HCT116 (cell line): ENCODE measurements around the gene FLYWCH1. TPM values are rescaled to one million over a fixed set of nuclear protein-coding genes. Genes with fewer than 3 reads are reported as not detected.

Experiments
- ATAC-seq: fragments of 200-7000 bp; cut with Tn5 transposase; 2 replicates; pipeline ENCODE4 v1.9.1; 2020; ENCODE audit warnings: mild to moderate bottlenecking, moderate library complexity
- BruUV-seq: library from RNA; stranded (reverse); fragments of 400-500 nt; replicated peaks from 2 replicates; lab custom pipeline; 2021; lab: Mats Ljungman, UMichigan
- CTCF ChIA-PET: fragments of 300-600 bp; sonication (Branson Sonifier 250); formaldehyde crosslinking; loops from one replicate; lab custom pipeline; 2021; ENCODE audit warnings: antibody characterized with exemption; lab: Charles Lee
- POLR2A ChIA-PET: fragments of 300-600, 350-600 bp; sonication (Branson Sonifier 250); formaldehyde crosslinking; loops from one replicate; lab custom pipeline; 2021; ENCODE audit warnings: antibody characterized with exemption; lab: Charles Lee
- RAD21 ChIA-PET, 2 experiments: fragments of 300-600 bp; sonication (Branson Sonifier 250); formaldehyde crosslinking; loops; one replicate each; lab custom pipeline; 2023; ENCODE audit warnings: low total read pairs in 2 of 2; ENCODE audit not compliant: uncharacterized antibody in 2 of 2, unreplicated experiment in 2 of 2, low non-redundant PET in 1 of 2; lab: Charles Lee
- DNase-seq: peaks from one replicate; pipeline ENCODE4 v3.0.0-alpha.2; 2010; ENCODE audit warnings: low read depth, low spot score
- H2AFZ ChIP-seq: fragments of 200-600 bp; shearing (Covaris generic), sonication (generic); 2 replicates; pipeline ENCODE4 v1.6.1; 2017; ENCODE audit warnings: low read depth, mixed run types, mixed read lengths, antibody characterized with exemption, low read length; ENCODE audit not compliant: poor library complexity, severe bottlenecking
- H3K27ac ChIP-seq: 2 replicates; pipeline ENCODE4 v1.5.1; 2012; ENCODE audit warnings: low read depth, low read length
- H3K27me3 ChIP-seq: fragments of 200-600 bp; sonication (generic); 2 replicates; pipeline ENCODE4 v1.6.1; 2016; ENCODE audit warnings: mixed run types, low read length, mixed read lengths; ENCODE audit not compliant: insufficient read depth
- H3K36me3 ChIP-seq, 2 experiments: fragments of 200-500 bp in 1 of 2; fragments of 200-600 bp in 1 of 2; sonication (Bioruptor generic) in 1 of 2; sonication (generic) in 1 of 2; 2 replicates each; pipeline versions ENCODE4 v1.5.1 to v1.6.1; 2014 to 2016; ENCODE audit warnings: low read length in 2 of 2, inconsistent platforms in 1 of 2, mixed read lengths in 1 of 2, mixed run types in 1 of 2; ENCODE audit not compliant: insufficient read depth in 2 of 2, control insufficient read depth in 1 of 2
- H3K4me1 ChIP-seq, 2 experiments: fragments of 200-600 bp in 1 of 2; sonication (generic) in 1 of 2; 2 replicates each; pipeline versions ENCODE4 v1.5.1 to v1.6.1; 2012 to 2017; ENCODE audit warnings: low read length in 2 of 2, inconsistent platforms in 1 of 2, mild to moderate bottlenecking in 1 of 2, mixed read lengths in 1 of 2, mixed run types in 1 of 2, moderate library complexity in 1 of 2; ENCODE audit not compliant: insufficient read depth in 2 of 2, control insufficient read depth in 1 of 2
- H3K4me2 ChIP-seq: fragments of 200-600 bp; sonication (generic); 2 replicates; pipeline ENCODE4 v1.6.1; 2017; ENCODE audit warnings: mixed run types, low read length, mixed read lengths
- H3K4me3 ChIP-seq, 2 experiments: fragments of 200-600 bp in 1 of 2; sonication (generic) in 1 of 2; replicated peaks in 1 of 2; 2 replicates each; pipeline ENCODE4 v1.5.1; 2011 to 2016; ENCODE audit warnings: low read length in 2 of 2, control low read depth in 1 of 2, low read depth in 1 of 2, mild to moderate bottlenecking in 1 of 2, mixed read lengths in 1 of 2, mixed run types in 1 of 2
- H3K79me2 ChIP-seq: fragments of 200-600 bp; sonication (generic); 2 replicates; pipeline ENCODE4 v1.6.1; 2017; ENCODE audit warnings: mild to moderate bottlenecking, mixed run types, low read length, moderate library complexity, mixed read lengths; ENCODE audit not compliant: insufficient read depth
- H3K9ac ChIP-seq: fragments of 200-600 bp; sonication (generic); 2 replicates; pipeline ENCODE4 v1.6.1; 2016; ENCODE audit warnings: low read length, mixed read lengths
- H3K9me2 ChIP-seq: fragments of 200-600 bp; sonication (generic), shearing (Covaris generic); 2 replicates; pipeline ENCODE4 v1.6.1; 2017; ENCODE audit warnings: mixed run types, mild to moderate bottlenecking, moderate library complexity; ENCODE audit not compliant: insufficient read depth
- H3K9me3 ChIP-seq, 2 experiments: fragments of 200-500 bp in 1 of 2; fragments of 200-600 bp in 1 of 2; sonication (Bioruptor generic) in 1 of 2; sonication (generic) in 1 of 2; 2 replicates each; pipeline ENCODE4 v1.6.1; 2014 to 2017; ENCODE audit warnings: low read length in 2 of 2, mixed read lengths in 2 of 2, inconsistent platforms in 1 of 2, low read depth in 1 of 2, mild to moderate bottlenecking in 1 of 2, mixed run types in 1 of 2, moderate library complexity in 1 of 2; ENCODE audit not compliant: control insufficient read depth in 1 of 2, insufficient read depth in 1 of 2
- H4K20me1 ChIP-seq: fragments of 200-600 bp; sonication (generic), shearing (Covaris generic); 2 replicates; pipeline ENCODE4 v1.6.1; 2017; ENCODE audit warnings: mixed run types, mild to moderate bottlenecking, moderate library complexity; ENCODE audit not compliant: insufficient read depth
- POLR2AphosphoS5 ChIP-seq: IDR thresholded peaks from 2 replicates; pipeline ENCODE4 v1.6.1; 2011; ENCODE audit warnings: mild to moderate bottlenecking, low read depth, low read length, moderate library complexity
- TCF7L2 ChIP-seq: IDR thresholded peaks from 2 replicates; pipeline ENCODE4 v1.7.0; 2011; ENCODE audit warnings: borderline replicate concordance, inconsistent platforms; ENCODE audit not compliant: insufficient read depth, insufficient read length; ENCODE audit errors: extremely low read depth
- intact Hi-C: fragments of 100-400 bp; cut with micrococcal nuclease; formaldehyde crosslinking; loops from 2 replicates; pipeline ENCODE4 v1.10.0; 2022
- total RNA-seq: library from RNA; stranded (reverse); gene quantifications from one replicate; pipeline ENCODE4 v1.2.1, GENCODE V29; 2021; ENCODE audit not compliant: unreplicated experiment
- TF ChIP-seq, protein P1 (sequence below), 3 experiments: fragments of 200-600 bp in 1 of 3; sonication (generic) in 1 of 3; IDR thresholded peaks in 2 of 3; conservative IDR thresholded peaks in 1 of 3; 2 replicates each; pipeline ENCODE4 v1.5.1; 2012 to 2017; ENCODE audit warnings: low read depth in 2 of 3, low read length in 2 of 3, antibody characterized with exemption in 1 of 3, borderline replicate concordance in 1 of 3, control low read depth in 1 of 3, mild to moderate bottlenecking in 1 of 3, mixed read lengths in 1 of 3, mixed run types in 1 of 3, moderate library complexity in 1 of 3; ENCODE audit not compliant: insufficient read depth in 1 of 3

FLYWCH1 gene
- total RNA-seq, 1 experiment from 2014 or later, result 66.6 TPM

DNA sequence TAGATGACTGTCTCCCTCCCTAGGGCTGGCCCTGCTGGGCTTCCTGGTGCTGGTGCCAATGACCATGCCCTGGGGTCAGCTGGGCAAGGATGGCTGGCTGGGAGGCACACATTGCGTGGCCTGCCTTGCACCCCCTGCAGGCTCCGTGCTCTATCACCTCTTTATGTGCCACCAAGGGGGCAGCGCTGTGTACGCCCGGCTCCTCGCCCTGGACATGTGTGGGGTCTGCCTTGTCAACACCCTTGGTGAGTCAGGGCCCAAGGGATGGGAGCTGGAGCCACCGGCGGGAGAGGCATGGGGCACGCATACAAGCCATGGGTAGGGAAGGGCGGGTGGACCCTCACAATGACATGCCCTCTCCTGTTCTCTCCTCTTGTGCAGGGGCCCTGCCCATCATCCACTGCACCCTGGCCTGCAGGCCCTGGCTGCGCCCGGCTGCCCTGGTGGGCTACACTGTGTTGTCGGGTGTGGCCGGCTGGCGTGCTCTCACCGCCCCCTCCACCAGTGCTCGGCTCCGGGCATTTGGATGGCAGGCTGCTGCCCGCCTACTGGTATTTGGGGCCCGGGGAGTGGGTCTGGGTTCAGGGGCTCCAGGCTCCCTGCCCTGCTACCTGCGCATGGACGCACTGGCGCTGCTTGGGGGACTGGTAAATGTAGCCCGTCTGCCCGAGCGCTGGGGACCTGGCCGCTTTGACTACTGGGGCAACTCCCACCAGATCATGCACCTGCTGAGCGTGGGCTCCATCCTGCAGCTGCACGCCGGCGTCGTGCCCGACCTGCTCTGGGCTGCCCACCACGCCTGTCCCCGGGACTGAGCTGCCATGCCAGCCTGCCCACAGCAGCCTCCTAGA is 59.6 kb downstream of the FLYWCH1 start:
- CTCF ChIA-PET, result interaction anchor here (1.1 kb wide), 1 partner anchor 186 kb away, joined by 3 read pairs; no protein-coding TSS in a partner anchor
- RAD21 ChIA-PET, result no interaction called here
- H3K27me3 ChIP-seq, result no peaks in the 10 kb centered on the region
- peaks cover 11 to 40% of the 10 kb centered on the region in 2 experiments for H3K4me1 ChIP-seq
- H2AFZ ChIP-seq, result no peak overlapping the region
- POLR2A ChIA-PET, result interaction anchor here (0.9 to 1.0 kb wide), 2 partner anchors 10 to 12 kb away, joined by 3 read pairs; no protein-coding TSS in a partner anchor
- peaks cover 5 to 24% of the 10 kb centered on the region in 2 experiments; a peak in 3 of 4 replicates for H3K36me3 ChIP-seq
- intact Hi-C loops, result no loop called here
- peak overlapping the region; percentile 66 to 79 for H3K4me3 ChIP-seq
- no peaks in the 10 kb centered on the region for H3K9me2 ChIP-seq
- BruUV-seq, result no TSS peak
- DNase-seq, result no peak
- H3K79me2 ChIP-seq, result peaks cover 45% of the 10 kb centered on the region
- peak overlapping the region; percentile 95 for H3K27ac ChIP-seq
- TF ChIP-seq POLR2AphosphoS5 (0 out of 2 replicates have a peak, but pooled peaks have one; percentile 13), TCF7L2 (no peak)
- TF ChIP-seq, protein P1, sequence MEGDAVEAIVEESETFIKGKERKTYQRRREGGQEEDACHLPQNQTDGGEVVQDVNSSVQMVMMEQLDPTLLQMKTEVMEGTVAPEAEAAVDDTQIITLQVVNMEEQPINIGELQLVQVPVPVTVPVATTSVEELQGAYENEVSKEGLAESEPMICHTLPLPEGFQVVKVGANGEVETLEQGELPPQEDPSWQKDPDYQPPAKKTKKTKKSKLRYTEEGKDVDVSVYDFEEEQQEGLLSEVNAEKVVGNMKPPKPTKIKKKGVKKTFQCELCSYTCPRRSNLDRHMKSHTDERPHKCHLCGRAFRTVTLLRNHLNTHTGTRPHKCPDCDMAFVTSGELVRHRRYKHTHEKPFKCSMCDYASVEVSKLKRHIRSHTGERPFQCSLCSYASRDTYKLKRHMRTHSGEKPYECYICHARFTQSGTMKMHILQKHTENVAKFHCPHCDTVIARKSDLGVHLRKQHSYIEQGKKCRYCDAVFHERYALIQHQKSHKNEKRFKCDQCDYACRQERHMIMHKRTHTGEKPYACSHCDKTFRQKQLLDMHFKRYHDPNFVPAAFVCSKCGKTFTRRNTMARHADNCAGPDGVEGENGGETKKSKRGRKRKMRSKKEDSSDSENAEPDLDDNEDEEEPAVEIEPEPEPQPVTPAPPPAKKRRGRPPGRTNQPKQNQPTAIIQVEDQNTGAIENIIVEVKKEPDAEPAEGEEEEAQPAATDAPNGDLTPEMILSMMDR (IDR thresholded peaks at IDR 0.05 in 2 of 3, conservative IDR thresholded peaks at IDR 0.05 in 1 of 3; ENCODE audit: borderline replicate concordance in 1 of 3, insufficient read depth in 1 of 3, low read depth in 2 of 3, low read length in 2 of 3), result 0 out of 6 replicates have a peak, but pooled peaks of 1 of the 3 experiments have one; percentile 13
- H3K4me2 ChIP-seq, result peak overlapping the region; percentile 89
- peaks cover 6% of the 10 kb centered on the region; the same call in 1 of the 2 replicates for H4K20me1 ChIP-seq
- peak overlapping the region; percentile 91 for H3K9ac ChIP-seq
- H3K9me3 ChIP-seq, result no peaks in the 10 kb centered on the region
- no peak for ATAC-seq
